Stimulated activated CD4-positive, alpha-beta T cell treated with anti-CD3 and anti-CD28 coated beads, Interleukin-2, amount 100 ng/mL, for 48 hours (primary cell): ENCODE results near the gene HSD17B4.
"Not testable (repeated sequence)": the region's sequence is repeated elsewhere in the genome, so short reads cannot be mapped to it uniquely, and the experiment has no call there.

Source experiments
- DNase-seq, 2 donors: peaks; one replicate each; pipeline ENCODE4 v3.0.0-alpha.2; 2020

HSD17B4 gene

DNA sequence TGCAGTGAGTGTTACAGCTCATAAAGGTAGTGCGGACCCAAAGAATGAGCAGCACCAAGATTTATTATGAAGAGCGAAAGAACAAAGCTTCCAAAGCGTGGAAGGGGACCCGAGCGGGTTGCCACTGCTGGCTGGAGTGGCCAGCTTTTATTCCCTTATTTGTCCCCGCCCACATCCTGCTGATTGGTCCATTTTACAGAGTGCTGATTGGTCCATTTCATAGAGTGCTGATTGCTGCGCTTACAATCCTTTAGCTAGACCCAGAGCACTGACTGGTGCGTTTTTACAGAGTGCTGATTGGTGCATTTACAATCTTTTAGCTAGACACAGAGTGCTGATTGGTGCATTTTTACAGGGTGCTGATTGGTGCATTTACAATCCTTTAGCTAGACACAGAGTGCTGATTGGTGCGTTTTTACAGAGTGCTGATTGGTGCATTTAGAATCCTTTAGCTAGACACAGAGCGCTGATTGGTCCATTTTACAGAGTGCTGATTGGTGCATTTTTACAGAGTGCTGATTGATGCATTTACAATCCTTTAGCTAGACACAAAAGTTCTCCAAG is 19.5 kb upstream of the HSD17B4 start:
- DNase-seq = not testable (repeated sequence)

DNA sequence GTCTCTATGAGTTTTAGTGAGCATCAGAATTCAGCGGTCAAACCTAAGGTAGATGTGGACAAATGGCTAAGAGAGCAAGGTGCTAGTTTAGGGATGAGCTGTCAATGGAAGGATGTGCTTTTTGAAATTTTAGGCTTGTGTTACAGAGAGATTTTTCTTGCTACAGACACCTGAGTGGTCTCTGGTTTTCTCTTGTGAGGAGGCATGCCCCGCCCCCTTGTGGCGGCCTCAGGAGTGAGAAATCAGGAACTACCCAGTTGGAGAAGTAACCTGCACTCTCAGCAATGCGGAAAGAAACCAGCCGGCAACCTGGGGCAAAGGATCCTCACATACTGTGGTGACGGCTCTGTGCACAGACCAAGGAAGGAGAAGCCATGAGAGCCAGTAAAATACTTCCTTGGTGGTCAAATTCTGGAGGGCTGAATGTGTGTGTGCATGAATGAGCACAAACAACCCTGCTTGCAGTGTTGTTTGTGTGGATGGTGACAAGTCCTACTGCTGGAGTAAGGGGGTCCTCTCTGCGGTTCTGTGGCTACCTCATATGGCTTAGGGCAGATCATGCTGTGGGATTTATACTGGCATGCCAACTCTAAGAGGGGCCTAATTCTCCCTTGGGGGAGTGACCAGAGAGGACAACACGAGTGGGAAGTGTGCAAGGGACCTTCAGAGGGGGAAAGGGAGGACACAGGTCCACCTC is 16.7 kb upstream of the HSD17B4 start:
- peak; percentile 54 to 67 for DNase-seq

DNA sequence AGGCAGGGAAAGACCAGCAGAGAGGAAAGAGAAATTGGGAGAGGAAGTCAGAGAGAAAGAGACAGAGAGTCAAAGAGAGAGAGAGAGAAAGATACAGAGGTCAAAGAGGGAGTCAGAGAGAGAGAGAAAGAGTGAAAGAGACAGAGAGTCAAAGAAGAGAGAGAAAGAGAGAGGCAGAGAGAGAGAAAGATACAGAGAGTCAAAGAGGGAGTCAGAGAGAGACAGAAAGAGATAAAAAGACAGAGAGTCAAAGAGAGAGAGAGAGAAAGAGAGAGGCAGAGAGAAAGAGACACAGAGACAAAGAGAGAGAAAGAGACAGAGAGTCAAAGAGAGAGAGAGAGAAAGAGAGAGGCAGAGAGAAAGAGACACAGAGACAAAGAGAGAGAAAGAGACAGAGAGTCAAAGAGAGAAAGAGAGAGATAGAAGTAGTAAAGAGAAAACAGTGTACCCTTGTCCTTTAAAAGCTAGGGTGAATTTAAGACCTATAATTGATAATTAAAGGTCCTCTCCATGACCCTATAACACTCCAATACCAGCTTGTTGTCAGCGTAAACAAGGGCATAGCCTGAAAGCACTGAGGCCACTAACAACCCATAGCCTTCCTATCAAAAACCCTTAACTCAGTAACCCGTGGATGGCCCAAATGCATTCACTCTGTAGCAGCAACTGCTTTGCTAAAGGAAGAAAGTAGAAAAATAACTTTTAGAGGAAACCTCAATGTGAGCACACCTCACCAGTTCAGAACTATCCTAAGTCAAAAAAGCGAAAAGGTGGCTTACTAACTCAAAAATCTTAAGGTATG is 14.3 kb upstream of the HSD17B4 start:
- DNase-seq = not testable (repeated sequence)

DNA sequence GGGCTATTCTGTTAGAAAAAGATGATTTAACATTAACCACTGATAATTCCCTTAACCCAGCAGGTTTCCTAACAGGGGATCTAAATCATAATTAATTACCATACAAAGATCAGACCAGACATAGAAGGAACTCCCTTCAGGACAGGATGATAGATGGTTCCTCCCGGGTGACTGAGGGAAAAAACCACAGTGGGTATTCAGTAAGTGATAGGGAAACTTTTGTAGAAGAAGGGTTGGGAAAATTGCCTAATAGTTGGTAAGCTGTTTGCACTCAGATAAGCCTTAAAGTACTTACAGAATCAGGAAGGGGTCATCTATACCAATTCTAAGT is 13.7 kb upstream of the HSD17B4 start:
- not testable (repeated sequence) for DNase-seq

DNA sequence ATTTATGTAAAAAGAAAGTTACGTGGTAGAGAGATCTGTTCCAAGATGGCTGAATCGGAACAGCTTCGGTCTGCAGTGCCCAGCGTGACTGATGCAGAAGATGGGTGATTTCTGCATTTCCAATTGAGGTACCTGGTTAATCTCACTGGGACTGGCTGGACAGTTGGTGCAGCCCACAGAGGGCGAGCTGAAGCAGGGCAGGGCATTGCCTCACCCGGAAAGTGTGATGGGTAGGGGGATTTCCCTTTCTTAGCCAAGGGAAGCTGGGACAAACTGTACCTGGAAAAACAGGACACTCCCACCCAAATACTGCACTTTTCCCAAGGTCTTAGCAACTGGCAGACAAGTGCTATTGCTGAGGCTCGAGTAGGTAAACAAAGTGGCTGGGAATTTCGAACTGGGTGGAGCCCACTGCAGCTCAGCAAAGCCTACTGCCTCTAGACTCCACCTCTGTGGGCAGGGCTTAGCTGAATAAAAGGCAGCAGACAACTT is 13.1 kb upstream of the HSD17B4 start:
- no peak for DNase-seq

DNA sequence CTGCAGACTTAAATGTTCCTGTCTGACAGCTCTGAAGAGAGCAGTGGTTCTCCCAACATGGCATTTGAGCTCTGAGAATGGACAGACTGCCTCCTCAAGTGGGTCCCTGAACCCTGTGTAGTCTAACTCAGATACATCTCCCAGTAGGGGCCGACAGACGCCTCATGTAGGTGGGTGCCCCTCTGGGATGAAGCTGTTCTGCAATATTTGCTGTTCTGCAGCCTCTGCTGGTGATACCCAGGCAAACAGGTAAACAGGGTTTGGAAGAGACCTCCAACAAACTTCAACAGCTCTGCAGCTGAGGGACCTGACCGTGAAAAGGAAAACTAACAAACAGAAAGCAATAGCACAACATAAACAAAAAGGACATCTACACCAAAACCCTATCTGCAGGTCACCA is 12.7 kb upstream of the HSD17B4 start:
- not testable (repeated sequence) for DNase-seq

DNA sequence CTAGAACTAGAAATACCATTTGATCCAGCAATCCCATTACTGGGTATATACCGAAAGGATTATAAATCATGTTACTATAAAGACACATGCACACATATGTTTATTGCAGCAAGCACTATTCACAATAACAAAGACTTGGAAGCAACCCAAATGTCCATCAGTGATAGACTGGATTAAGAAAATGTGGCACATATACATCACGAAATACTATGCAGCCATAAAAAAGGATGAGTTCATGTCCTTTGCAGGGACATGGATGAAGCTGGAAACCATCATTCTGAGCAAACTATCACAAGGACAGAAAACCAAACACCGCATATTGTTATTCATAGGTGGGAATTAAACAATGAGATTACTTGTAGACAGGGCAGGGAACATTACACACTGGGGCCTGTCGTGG is 7.7 kb upstream of the HSD17B4 start:
- not testable (repeated sequence) for DNase-seq

DNA sequence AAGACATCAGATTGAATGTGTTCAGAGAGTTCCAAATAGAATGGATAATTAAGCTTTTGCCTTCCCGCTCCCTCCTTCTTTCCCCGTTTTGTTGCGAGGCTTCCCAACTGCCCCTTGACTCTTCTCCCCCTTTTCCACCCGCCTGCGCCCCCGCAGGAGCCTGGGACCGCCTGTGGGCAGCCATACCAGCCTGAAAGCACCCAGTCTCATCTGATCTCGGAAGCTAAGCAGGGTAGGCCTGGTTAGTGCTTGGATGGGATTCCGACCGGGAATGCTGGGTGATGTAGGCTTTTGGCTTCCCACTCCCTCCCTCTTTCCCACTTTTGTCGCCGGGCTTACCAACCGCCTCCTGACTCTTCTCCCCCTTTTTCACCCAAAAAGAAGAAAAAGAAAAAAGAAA is 6.8 kb upstream of the HSD17B4 start:
- DNase-seq = no peak

DNA sequence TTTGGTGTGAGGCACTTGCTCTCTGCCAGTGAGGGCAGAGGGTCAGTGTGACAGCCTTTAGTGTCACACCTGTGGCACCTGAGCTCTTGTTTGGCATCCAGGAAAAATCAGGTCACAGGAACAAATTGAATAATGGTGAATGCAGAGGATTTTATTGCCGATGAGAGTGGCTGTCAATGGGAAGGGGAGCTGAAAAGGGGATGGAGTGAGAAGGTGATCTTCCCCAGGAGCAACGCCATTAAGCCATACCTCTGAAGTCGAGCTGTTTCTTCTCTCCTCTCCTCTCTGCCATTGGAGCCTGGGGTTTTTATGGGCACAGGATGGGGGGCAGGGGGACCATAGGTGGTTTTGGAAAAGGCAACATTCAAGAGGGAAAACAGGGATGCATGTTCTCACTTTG is 2.4 kb upstream of the HSD17B4 start:
- DNase-seq = no peak

DNA sequence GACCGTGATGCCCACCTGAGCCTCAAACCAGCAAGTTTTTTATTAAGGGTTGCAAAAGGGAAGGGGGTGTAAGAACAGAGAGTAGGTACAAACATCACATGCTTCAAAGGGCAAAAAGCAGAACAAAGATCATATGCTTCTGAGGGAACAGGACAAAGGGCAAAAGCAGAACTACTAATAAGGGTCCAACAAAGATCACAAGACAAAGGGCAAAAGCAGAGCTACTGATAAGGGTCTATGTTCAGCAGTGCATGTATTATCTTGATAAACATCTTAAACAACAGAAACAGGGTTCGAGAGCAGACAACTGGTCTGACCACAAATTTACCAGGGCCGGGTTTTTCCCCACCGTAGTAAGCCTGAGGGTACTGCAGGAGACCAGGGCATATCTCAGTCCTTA is 1.7 kb upstream of the HSD17B4 start:
- not testable (repeated sequence) for DNase-seq

DNA sequence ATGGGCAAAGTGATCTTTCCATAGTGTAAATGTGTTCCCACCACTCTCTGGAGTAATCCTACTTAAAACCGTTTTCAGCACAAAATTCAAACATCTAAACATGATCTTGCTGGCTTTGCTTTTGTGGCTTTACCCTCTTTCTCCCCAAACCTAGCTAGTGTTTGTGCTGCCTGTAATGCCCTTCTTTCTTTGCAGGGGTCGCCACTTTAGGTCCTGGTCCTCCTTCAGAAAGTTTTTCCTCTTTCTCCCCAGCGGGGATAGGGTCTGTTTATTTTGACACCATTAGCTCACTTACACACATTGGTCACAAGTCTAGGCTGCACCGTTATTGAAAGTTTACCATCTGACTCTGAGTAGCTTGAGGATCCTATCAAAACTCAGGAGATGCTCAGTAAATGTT is 736 bp upstream of the HSD17B4 start:
- DNase-seq = no peak

DNA sequence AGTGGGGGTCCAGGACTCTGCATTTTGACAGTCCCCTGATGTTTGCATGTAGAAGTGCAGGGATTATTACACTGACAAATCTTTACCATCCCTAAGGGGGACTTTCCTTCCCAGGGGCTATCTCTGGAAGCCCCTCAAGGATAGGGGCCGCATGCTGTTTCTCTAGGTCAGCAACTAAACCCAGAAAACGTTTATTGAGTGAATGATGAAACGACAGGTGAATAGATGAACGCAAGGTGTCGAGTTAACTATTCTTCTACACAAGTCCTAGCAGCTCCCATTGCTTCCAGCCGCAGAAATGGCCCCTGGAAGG is 281 bp upstream of the HSD17B4 start:
- no peak for DNase-seq

DNA sequence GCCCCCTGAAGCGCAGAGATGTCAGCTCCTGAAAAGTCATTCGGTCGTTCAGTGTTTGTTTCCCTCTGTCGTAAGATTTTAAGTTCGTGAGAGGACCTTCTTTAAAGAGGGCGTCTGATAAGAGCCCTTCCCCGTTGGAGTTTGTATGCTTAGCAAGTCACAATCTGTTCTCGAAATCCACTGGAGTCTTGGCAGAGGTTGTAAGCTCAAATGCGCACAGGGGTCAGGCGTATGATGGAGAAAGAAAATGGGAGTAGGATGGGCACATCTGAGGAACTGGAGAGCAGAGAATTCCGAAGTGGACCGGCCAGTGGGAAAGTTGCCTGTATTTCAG is 710 bp downstream of the HSD17B4 start:
- no peak for DNase-seq

DNA sequence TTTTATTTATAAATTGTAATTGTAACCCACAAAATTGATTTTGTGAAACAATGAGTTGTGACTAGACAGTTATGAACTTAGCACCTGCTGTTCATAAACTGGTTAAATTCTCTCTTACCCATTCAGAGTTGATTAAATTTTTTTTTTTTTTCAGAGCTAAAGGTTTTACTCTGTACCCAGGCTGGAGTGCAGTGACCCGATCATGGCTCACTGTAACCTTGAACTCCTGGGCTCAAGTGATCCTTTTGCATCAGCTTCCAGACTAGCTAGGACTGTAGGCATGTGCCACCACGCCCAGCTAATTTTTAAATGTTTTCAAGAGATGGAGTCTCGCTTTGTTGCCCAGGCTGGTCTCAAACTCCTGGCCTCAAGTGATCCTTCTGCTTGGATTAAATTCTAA is 1.9 kb downstream of the HSD17B4 start:
- DNase-seq = no peak

DNA sequence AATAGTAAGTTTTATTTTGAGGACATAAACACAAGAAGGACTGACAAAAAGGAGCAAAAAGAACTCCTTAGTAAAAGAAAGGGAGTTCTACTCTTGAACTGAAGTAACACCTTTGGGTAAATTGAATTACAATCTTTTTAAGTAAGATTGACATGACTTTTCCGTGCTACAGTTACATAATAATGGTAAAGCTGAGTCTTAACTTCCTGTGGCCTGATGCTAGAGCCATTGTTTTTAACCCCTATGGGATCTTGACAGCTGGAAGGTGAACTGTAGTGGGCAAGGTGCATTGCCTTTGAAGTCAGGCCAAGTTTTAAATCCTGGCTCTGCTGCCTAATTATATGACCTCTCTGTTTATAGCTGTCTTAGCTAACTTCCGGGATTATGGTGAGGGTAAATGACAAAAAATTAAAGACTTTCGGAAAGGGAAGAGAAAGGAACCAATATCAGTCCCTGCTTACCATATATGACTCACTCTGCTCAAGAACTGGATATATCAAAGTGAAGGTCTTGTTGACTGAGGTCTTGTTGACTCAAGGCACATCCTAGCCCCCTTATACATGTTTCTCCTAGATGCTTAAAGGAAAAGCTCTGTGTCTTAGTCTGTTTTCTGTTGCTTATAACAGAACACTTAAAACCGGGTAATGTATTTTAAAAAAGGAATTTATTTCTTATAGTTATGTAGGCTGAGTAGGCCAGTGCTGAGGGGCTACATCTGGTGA is 6.8 kb downstream of the HSD17B4 start:
- DNase-seq = no peak

DNA sequence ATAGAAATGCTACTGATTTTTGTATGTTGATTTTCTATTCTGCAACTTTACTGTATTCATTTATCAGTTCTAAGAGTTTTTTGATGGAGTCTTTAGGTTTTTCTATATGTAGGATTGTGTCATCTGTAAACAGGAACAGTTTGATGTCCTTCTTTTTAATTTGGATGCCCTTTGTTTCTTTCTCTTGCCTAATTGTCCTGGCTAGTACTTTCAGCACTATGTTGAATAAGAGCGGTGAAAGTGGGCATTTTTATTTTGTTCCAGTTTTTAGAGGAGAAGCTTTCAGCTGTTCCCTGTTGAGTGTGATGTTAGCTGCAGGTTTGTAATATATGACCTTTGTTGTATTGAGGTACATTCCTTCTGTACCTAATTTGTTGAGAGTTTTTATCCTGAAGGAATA is 13.3 kb downstream of the HSD17B4 start:
- DNase-seq = no peak

DNA sequence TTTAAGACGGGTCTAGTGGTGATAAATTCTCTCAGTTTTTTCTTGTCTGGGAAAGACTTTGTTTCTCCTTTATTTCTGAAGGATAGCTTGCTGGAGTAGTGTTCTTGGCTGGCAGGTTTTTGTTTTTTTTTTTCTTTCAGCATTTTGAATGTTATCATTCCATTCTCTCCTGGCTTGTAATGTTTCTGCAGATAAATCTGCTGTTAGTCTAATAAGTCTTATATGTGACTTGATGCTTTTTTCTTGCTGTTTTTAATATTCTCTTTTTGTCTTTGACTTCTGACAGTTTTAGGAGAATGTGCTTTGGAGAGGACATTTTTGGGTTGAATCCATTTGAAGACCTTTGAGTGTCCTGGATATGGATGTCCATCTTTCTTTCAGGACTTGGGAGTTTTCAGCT is 16.0 kb downstream of the HSD17B4 start:
- DNase-seq = no peak

DNA sequence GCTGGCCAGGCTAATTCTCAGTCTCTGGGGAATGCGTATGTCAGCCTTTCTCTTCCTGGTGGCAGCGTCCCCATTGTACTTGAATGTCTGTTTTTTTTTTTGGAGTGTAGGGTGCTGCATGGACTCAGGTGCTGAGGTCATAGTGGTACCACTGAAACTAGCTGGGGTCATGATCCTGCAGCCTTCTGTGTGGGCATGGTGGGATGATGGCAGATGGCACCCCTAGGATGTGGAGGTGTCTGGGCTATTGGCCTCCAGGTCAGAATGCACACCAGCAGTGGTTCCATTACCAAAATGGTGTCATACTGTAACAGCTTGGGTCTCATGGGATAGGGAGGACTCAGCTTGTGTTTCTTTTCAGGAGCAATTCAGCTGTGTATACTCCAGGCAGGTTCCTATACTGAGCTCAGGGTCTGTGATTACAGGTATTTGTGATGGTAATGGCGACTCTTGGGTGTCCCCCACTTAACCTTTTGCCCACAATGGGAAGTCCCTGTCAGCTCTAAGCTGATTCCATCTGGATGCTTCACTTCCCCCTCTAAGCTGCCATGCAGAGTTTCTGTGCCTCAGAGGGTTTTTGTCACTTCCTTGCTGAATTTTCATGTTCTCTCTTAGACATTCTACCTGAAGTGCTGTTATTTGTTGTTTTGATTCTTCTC is 17.9 kb downstream of the HSD17B4 start:
- DNase-seq = no peak

DNA sequence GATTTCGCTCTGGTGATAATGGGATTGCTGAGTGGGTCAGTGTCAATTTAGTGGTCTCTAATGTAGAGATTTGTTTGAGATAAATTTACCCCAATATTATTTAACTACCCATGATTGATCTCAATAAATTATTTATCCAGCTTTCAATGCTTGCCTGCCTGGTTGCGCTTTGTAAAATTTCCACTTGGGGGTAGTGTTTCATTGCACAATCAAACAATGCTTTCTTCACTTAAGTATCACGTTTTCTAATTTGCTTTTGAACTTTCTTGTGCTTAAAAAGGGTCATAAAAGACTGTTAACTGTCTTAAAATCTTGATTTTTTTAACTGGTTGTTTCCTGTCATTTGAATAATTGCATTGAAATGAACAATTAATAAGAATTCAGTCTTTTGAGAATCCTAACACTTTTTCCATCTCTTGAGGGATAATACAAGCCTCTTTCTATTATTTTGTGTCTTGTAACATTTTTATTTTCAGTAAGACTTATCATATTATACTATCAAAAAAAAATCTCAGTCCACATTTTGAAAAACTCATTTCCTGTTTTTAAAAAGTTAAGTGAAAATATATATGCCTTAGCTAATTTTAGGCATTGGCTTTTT is 18.7 kb downstream of the HSD17B4 start:
- DNase-seq = no peak

DNA sequence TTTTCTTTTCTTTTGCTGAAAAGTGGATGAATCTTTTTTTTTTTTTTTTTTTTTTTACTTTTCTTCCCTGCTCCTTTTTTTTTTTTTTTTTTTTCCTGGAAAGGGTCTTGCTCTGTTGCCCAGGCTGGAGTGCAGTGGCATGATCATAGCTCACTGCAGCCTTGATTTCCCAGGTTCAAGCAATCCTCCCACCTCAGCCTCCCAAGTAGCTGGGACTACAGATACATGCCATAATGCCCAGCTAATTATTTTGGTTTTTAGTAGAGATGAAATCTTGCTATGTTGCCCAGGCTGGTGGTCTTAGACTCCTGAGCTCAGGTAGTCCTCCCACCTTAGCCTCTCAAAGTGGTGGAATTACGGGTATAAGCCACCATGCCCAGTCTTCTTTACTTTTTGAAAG is 20.9 kb downstream of the HSD17B4 start:
- DNase-seq = no peak

DNA sequence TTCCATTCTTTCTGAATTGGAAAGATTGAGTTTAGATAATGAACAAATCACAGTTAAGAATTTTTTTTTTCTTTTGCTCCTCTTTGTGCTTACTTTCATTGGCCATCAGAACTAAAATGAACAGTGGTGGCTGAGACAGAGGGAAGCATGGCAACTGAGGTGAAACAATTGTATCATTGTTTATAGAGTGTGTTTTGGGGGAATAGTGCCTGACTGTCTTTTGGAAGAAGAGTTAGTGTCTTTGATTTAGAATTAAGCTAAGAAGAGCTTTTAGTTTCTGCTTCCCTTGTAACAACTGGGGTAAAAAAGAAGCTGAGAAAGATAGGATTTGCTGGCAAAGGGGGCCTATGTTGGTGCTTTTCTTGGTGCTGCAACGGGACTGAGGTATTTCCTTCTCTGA is 24.0 kb downstream of the HSD17B4 start:
- DNase-seq = no peak

DNA sequence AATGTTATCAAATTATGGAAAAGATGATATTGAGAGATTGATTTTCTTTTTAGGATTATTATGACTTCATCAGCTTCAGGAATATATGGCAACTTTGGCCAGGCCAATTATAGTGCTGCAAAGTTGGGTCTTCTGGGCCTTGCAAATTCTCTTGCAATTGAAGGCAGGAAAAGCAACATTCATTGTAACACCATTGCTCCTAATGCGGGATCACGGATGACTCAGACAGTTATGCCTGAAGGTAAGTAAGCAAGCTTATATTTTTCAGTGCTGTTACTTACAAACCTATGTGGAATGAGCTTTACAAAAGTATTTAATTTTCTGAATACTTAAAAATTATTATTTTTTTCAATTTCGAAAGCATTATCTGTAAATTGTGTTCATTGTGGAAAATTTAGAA is 26.5 kb downstream of the HSD17B4 start:
- DNase-seq = no peak

DNA sequence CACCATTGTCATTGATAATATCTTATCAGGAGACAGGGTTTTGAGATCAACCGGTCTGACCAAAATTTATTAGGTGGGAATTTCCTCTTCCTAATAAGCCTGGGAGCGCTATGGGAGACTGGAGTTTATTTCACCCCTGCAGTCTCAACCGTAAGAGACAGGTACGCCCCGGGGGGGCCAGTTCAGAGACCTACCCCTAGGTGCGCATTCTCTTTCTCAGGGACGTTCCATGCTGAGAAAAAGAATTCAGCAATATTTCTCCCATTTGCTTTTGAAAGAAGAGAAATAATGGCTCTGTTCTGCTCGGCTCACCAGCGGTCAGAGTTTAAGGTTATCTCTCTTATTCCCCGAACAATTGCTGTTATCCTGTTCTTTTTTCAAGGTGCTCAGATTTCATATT is 28.3 kb downstream of the HSD17B4 start:
- not testable (repeated sequence) for DNase-seq
